ENCODE results near the gene FREY1.
"Not testable (repeated sequence)": the region's sequence is repeated elsewhere in the genome, so short reads cannot be mapped to it uniquely, and the experiment has no call there.

The FREY1 gene

DNA sequence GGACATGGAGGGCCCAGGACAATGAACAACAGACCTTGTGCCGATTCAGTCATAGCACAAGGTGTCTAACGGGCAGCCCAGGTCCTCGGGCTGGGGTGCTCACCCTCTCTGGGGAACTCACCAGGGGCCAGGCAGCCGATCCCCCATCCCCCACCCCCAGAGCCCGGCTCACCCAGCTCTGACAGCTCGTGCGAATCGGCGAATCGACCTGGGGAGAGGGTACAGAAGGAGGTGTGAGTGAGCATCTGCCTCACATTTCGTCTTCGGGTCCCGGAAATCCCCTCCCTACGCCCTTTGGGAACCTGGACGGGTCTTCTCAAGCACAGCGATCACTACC lies 10.2 kb upstream of the FREY1 start:
- in situ Hi-C loops (cut with MboI; ENCODE audit: low sequenced_read_pairs) = no loop called here

DNA sequence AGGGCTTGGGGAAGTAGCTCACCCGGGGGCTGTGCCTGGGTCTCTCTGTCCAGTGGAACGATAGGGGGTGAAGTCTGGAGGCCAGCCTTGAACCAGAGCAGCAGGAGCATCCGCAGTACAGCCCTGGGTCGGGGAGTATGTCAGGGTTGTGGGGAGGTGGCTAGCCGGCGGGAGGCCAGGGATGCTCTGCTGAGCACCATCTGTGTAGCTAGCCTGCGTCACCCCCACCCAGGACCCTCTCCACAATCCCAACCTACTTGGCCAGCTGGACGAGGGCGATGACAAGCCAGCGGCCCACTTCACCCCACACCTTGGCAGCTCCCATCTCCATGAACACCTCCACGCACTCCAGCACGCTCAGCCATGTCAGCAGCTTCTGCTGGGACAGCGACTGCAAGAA lies 8.4 kb upstream of the FREY1 start:
- in situ Hi-C loops (cut with MboI; ENCODE audit: low sequenced_read_pairs) = no loop called here

DNA sequence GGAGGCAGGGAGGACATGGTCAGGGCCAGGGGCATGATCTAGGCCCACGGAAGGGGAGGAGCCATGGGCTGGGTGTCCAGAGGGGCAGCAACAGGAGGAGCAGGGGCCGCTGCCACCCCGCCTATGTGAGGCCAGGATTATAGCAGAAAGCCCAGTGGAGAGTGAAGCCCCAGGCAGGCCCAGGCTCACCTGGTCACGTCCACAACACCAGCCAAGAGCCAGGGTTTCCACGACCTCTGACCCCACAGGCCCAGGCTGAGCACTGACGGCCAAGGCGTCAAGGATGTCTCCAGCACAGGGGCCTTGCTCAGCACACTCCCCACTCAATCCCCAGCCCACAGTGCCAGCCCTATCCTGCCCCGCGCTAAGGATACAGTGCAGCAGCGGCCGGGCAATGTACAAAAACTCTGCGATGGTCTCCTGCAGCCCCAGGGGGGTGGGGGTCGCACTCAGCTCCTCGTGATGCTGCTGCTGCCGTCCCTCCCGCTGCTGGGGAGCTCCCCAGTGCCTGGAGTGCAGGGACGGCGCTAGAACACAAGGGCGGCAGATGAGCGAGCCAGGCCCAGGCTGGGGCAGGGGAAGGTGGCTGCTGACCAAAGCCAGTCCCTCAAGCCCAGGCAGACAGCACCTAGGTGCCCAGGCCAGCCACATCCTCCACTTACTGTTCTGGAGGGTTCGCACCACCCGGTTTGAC lies 7.0 kb upstream of the FREY1 start:
- in situ Hi-C loops (cut with MboI; ENCODE audit: low sequenced_read_pairs) = no loop called here

DNA sequence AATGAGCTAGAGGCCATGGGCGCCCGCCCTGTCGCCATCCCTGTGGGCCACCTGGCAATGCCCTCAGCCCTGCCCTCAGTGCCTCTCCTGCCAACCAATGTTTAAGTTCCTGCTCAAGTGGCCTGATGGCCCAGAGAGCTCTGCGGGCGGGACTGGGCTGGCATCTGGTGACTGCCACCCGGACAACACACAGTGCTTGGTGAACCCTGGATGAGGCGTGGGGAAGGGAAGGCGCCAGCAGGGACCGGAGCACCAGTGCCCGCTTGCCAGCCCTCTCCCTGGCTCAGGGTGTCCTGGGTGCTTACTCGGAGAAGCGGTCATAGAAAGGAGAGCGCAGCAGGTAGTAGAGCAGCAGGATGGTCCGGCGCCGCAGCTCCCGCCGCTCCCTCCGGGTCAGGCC lies 6.4 kb upstream of the FREY1 start:
- in situ Hi-C loops (cut with MboI; ENCODE audit: low sequenced_read_pairs) = no loop called here

DNA sequence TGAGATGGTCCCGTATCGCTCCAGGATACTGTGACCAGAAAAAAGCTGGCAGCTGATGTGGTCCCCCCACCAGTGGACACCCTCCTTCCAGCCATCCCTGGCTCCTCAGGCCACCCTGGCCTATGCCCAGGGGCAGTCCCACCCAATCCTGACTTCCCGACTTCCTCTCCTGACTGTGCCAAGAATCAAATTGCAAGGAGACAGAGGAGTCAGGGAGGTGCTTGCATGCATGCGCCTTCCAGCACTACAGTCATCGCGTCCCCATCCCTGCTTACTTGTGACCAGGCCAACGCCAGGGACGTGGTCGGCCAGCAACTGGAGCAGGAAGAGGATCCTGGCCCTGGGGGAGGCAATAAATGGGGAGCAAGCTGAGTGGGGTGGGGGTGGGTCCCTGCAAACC lies 3.6 kb upstream of the FREY1 start:
- in situ Hi-C loops (cut with MboI; ENCODE audit: low sequenced_read_pairs) = no loop called here

DNA sequence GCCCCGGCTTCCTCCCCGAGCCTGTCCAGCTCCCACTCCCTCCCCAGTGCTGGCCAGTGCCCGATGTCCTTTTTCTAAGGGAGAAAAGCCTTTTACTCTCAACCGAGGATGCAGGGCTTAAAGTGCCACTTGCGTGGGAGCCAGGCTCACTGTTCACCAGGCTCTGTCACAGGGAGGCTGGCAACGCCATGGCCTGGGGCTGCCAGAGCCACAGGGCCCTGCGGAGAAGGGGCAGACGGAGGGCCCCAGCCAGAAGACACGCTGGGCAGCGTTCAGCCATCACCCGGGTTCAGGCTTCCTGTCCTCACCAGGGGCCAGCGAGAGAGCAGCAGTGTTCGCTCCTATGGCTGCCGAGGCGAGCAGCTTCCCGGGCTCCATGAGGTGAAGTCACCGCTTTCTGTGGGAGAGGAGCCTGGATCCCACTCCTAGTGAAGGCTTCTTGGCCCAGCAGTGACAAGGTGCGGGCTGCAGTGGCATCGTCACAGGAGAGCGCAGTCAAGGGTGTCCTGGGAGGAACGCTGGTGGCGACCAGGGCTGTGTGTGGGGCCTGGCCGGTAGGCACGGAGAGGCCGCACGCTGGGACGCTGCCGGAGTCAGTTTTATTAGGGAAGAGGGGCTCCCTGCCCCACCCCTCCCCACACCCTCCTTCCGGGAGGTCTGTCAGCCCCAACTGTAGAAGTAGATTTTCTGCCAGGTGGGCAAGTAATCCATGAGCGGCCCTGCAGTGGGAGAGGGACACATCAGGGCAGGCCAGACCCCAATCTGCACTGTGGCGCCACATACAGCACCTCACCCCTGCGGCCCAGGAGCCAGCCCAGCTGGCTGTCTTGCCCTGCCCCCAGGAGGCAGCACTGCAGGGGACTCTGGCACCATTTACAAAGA lies 2.8 kb upstream of the FREY1 start:
- in situ Hi-C loops (cut with MboI; ENCODE audit: low sequenced_read_pairs) = no loop called here

DNA sequence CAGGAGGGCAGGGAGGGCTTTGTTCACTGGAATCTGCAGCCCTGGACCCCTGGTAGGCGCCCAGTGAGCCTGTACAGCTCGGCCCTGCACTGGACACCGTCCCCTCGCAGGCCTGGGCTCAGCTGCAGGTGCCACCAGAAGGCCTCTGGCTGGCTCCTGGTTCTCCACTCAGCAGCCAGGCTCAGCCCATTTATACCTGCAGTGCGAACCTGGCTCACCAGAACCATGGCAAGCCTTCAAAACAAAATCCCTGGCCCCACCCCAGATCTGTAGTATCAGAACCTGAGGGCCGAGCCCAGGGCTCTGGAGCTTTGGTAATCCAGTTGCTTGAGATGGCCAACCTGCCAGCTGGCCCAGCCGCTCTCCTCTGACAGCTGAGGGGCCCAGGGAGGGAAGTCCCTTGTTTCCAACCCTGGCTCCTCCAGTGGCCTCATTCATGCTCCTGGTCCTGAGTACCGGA lies 870 bp upstream of the FREY1 start:
- in situ Hi-C loops (cut with MboI; ENCODE audit: low sequenced_read_pairs) = no loop called here

DNA sequence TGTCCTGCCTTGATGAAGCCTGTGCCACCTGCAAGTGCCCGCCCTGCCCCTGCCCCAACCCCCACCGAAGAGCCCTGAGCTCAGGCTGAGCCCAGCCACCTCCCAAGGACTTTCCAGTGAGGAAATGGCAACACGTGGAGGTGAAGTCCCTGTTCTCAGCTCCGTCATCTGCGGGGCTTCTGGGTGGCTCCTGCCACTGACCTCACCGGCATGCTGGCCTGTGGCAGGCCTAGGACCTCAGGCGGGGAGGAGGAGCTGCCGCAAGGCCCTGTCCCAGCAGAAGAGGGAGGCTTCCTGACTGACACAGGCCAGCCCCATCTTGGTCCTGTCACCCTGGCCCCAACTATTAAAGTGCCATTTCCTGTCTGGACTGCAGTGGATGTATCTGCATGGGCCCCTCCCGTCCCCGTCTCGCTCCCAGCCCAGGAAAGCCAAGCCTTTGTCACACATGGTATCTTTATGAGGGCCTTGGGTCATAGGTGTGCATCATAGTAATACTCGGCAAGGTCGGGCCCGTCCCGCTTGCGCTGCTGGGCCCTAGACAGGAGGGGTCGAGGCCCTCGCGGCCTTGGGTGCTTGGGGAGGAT lies 882 bp downstream of the FREY1 start:
- in situ Hi-C loops (cut with MboI; ENCODE audit: low sequenced_read_pairs) = no loop called here

DNA sequence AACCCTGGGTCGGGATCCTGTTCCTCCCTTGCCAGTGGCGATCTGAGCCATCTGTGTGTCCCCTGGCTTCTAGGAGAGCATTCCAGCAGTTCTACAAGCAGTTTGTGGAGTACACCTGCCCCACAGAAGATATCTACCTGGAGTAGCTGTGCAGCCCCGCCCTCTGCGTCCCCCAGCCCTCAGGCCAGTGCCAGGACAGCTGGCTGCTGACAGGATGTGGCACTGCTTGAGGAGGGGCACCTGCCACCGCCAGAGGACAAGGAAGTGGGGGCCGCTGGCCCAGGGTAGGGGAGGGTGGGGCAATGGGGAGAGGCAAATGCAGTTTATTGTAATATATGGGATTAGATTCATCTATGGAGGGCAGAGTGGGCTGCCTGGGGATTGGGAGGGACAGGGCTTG lies 1.5 kb downstream of the FREY1 start:
- in situ Hi-C loops (cut with MboI; ENCODE audit: low sequenced_read_pairs) = not testable (repeated sequence)

DNA sequence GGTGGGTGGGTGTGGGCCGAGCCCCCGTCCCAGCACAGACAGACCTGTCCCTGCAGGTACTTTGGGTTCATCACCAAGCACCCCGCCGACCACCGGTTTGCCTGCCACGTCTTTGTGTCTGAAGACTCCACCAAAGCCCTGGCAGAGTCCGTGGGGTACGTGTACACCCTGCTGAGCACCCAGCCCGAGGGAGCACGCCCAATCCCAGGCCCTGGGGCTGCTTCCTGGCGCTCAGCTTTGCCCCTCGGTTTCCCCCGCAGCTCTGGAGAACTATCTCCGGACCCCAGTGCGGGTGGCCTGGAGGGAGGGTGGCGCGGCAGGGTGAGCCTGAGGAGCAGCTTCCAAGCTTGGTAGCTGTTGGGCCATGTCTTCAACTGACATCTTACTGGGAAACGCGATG lies 2.0 kb downstream of the FREY1 start:
- in situ Hi-C loops (cut with MboI; ENCODE audit: low sequenced_read_pairs) = no loop called here

DNA sequence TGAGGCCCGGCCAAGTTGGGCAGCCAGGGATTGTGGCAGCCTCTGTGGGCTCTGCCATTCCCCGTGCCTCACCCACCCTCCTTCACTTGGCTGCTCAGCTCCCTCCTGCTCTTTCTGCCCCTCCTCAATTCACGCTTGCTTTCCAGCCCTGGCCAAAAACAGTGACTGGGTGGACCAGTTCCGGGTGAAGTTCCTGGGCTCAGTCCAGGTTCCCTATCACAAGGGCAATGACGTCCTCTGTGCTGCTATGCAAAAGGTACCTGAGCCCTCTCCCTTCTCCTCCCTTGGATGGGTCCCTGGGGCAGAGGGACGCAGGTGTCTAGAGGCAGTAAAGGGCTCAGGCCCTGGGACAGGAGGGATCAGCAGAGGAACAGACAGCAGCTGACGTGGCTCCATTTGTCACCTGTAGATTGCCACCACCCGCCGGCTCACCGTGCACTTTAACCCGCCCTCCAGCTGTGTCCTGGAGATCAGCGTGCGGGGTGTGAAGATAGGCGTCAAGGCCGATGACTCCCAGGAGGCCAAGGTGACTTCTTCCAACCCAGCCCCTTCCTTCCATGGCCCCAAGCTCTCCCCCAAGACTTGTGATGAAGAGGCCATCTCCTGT lies 2.7 kb downstream of the FREY1 start:
- in situ Hi-C loops (cut with MboI; ENCODE audit: low sequenced_read_pairs) = no loop called here

DNA sequence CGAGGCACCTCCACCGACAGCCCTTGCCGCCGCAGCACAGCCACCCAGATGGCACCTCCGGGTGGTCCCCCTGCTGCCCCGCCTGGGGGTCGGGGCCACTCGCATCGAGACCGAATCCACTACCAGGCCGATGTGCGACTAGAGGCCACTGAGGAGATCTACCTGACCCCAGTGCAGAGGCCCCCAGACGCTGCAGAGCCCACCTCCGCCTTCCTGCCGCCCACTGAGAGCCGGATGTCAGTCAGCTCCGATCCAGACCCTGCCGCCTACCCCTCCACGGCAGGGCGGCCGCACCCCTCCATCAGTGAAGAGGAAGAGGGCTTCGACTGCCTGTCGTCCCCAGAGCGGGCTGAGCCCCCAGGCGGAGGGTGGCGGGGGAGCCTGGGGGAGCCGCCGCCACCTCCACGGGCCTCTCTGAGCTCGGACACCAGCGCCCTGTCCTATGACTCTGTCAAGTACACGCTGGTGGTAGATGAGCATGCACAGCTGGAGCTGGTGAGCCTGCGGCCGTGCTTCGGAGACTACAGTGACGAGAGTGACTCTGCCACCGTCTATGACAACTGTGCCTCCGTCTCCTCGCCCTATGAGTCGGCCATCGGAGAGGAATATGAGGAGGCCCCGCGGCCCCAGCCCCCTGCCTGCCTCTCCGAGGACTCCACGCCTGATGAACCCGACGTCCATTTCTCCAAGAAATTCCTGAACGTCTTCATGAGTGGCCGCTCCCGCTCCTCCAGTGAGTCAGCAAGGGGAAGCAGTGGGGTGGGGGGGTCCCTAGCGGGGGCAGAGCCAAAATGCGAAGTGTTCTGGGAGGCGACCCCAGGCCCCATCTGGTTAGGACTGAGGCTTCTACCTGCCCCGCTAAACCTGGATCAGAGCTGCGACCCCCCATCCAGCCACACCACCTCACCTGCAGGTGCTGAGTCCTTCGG lies 4.4 kb downstream of the FREY1 start:
- in situ Hi-C loops (cut with MboI; ENCODE audit: low sequenced_read_pairs) = no loop called here

DNA sequence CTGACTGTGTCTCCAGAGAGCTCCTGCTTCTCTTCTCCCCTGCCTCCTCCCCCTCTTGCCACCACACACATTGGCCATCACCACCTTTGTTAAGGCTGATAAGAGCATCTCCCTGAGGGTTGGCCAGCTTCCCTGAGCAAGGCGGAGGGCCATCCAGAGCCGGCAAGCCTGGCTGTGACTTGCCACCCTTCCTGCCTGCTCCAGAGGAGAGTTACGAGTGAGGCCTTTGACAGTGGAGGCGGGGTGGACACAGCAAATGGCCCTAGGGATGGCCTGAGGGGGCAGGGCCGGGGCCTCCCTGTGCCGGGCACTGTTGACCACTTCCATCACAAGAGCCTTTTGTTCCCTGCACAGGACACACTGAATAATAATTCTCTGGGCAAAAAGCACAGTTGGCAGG lies 5.4 kb downstream of the FREY1 start:
- in situ Hi-C loops (cut with MboI; ENCODE audit: low sequenced_read_pairs) = no loop called here

DNA sequence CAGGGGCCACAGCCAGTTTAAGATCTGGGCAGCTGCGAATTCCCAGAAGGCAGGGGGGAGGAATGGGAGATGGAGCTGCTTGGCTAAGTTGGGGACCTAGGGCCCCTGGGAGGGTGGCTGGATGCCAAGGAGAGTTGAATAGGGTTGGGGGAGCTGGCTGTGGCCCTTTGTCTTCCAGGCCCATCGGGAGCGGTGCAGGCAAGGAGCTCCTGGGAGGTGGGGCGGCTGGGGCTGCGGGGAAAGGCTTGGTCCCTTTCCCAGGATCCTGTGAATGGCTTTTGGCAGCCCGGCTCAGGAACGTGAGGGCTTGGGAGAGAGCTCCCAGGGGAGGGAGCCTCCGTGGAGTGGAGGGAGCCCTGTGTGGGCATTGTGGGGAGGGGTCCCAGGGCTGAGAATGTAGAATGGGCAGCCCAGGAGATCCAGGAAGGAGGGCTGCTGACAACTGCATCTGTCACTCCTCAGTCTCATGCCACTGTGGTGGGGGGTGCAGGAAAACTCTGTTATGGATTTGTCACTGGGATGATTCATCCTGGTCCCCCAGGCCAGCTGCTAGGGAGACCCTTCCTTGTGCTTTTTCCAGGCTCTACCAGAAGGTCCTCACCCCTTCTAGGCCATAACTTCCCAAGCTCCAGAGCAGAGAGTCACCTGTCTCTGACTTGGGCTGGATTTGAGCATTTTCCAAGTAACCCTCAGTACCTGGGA lies 6.0 kb downstream of the FREY1 start:
- in situ Hi-C loops (cut with MboI; ENCODE audit: low sequenced_read_pairs) = no loop called here

DNA sequence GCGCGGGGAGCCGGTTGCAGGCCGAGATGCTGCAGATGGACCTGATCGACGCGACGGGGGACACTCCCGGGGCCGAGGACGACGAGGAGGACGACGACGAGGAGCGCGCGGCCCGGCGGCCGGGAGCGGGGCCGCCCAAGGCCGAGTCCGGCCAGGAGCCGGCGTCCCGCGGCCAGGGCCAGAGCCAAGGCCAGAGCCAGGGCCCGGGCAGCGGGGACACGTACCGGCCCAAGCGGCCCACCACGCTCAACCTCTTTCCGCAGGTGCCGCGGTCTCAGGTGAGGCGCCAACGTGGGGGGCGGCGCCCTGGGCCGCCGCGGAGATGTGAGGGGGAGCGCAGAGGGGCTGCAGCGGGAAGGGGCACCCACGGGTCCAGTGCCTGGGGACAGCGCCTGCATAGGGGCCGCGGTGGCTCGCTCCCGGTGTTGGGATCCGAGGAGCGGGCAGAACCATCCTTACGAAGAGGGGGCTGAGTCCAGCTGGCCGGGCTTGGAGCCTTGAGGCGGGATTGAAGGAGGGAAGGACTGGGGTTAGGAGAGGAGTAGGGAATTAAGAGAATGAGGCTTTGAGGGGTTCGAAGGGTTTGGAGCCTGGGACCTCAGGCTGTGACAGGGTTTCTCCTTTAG lies 6.8 kb downstream of the FREY1 start:
- in situ Hi-C loops (cut with MboI; ENCODE audit: low sequenced_read_pairs) = not testable (repeated sequence)

DNA sequence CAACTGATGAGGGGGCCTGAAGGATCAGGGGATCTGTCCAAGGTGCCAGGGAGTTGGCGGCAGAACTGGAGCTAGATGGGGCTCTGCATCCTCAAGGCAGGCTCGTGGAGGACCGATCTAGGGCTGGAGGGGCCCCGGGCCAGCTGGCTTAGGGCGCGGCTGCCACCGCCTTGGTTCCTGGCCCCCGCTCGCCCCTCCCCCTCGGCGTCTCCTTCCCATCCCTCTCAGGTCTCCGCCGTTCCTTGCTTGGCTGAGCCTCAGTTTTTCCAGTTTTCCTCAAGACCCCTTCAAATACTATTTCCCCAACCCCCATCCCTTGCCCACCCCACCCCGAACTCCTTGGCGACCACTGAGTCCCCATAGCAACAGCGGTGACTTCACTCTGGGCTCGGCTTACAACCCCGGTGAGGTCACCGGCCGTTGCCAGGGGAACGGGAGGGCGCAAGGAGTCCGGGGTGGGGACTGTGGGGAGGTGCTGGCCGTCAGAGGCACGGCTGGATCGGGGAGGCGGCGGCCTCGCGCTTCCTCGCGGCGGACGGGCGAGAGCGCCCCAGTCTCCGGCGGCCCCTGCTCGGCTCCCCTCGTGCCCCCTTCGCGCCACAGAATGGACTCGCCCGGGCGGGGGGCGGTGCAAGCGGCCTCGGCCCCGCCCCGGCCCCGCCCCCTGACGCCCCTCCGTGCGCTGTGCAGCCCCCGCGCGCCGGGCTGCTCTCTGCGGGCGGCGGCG lies 7.5 kb downstream of the FREY1 start:
- in situ Hi-C loops (cut with MboI; ENCODE audit: low sequenced_read_pairs) = no loop called here

DNA sequence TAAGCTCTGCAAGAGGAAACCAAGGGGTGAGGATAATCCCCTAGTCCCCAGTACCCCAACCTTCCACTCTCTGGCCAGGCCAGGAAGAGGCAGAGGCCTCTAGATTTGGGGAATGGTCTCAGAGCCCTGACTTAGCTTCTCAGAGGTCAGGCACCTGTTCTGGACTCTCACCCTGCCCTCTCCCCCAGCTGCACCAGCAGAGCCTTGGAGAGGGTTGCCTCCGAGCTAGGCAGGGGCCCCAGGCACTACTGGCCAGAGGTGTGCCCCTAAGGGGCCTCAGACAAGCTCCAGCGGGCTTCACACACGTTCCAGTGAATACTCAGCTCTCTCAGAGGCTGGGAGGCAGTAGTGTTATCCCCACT lies 8.0 kb downstream of the FREY1 start:
- in situ Hi-C loops (cut with MboI; ENCODE audit: low sequenced_read_pairs) = no loop called here

DNA sequence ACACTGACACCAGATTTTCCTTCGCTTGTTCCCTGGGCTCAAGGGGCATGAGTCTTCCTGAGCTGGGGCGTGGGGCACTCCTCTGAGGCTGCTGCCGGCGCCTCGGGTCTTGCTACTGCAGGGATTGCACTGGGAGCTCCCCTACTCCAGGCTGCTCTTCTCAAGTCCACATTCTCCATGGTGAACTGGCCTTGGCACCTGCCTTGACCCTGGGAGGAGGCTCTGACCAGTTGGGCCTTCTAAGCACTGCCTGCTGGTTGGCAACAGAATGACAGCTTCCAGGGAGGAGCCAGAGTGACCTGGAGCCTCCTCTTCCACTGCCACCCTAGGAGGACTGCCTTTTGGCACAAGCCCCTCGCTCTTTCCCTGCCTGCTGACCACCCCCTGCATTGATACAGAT lies 9.5 kb downstream of the FREY1 start:
- in situ Hi-C loops (cut with MboI; ENCODE audit: low sequenced_read_pairs) = no loop called here

DNA sequence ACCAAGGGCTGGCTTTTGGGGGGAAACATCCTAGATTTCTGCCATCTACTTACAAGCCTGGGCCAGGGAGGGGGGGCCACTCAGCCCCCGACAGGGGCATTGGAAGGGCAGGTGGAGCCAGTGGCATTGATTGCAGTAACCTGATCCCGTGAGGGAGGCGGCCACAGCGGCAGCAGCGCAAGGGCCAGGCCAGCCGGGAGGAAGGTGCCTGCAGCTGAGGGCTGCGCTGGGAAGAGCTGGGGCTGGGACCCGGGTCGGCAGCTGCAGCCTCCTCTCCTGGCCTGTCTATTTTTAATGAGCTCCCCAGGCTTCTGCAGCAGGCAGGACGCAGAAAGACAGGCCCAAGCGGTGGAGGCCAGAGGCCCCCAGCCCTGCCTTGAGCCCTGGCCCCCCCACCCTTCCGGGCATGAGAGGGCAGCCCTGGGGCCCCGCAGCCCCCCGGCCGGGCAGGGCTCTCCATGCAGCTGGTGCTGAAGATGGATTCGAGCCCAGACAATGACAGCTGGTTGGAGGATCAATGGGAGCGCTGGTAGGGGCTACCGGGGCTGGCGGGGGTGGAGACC lies 10.6 kb downstream of the FREY1 start:
- in situ Hi-C loops (cut with MboI; ENCODE audit: low sequenced_read_pairs) = no loop called here
